ENCODE data around the gene PLXNA1.

Gene PLXNA1

DNA sequence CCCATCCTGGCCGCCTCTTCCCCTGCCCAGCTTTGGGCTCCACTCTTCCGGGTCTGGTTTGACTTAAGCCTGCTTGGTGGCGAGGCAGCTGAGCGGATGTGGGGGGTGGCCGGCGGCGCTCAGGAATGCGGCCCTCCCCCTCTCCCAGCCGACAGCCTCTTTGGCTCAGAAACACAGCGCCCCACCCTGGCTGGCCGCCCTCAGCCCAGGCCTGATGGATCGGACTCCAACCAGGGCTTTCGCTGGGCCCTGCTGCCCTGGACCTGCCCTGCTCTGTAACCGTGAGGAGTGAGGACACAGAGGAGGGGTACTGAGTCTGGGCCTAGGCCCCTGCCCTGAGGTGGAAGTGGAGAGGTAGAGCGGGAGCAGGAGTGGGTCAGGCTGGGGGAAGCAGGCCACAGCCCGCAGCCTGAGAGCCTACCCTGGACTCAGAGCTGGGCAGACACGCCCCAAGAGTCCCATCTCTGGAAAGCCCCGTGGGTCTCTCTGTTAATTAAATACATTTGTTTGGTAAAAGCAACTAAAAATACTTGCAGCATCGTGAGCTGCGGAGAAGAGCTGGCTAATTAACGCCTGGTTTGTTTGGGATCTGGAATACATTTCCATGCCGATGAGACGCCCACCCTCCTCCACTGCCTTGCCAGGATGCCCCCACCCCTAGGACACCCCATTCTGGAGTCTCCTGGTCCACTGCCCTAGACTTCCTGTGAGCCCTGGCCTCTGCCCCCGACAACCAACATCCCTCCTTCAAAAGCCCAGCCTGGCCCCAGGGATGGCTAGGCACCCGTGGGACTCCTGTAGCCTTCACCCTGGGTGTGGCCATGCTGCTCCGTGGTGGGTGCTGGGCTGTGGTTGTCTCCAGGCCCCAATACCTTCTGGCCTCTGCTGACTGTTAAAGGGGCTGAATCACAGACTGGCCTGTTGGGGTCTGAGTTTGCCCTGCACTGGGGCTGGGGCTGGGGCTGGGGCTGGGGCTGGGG, 19.6 kb downstream of the PLXNA1 start:
- DNase-seq (ENCODE audit: low read depth), result peak; percentile 91

DNA sequence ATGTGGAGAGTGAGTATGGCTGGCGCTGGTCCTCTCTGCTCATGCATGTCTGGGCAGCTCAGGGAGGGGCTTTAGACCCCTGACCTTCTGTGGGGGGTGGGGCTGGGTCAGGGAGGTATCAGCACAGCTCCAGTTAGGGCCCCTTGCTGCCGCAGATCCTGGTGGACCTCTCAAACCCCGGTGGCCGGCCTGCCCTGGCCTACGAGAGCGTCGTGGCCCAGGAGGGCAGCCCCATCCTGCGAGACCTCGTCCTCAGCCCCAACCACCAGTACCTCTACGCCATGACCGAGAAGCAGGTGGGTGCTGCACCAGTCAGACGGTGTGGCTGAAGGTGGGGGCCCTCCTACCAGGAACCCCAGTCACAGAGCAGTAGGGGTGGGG, 20.2 kb downstream of the PLXNA1 start:
- no peak for DNase-seq (ENCODE audit: low read depth)

DNA sequence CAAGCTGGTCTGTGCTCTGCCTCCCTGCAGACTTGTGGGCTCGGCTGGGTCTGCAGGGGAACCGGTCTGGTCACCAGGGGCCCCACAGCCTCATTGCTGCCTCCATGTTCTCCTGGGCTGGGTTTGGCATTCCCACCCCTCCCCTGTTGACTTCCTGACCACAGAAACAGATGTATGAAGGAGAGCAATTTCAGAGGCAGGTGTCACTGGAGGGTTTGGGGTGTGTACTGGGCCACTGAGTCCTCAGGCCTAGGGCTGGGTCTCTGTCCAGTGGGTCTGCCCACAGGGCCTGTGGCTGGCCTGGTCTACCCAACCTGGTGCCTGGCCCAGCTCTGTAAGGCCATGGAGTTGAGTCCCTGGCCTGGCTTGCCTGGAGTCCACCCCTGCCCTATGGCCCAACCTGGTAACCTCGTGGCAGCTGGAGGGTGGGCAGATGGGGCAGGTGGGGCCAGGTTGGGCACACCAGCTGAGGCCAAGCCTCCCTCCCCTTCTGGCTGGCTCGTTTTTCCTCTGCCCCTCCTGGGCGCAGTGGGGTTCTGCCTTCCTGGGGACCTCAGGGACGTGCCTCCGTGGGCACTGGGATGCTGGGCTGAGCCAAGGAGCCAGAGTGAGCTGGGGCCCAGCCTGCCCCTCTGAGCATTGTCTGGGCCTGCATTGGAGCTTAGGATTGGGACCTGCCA, 20.8 kb downstream of the PLXNA1 start:
- DNase-seq (ENCODE audit: low read depth), result no peak

DNA sequence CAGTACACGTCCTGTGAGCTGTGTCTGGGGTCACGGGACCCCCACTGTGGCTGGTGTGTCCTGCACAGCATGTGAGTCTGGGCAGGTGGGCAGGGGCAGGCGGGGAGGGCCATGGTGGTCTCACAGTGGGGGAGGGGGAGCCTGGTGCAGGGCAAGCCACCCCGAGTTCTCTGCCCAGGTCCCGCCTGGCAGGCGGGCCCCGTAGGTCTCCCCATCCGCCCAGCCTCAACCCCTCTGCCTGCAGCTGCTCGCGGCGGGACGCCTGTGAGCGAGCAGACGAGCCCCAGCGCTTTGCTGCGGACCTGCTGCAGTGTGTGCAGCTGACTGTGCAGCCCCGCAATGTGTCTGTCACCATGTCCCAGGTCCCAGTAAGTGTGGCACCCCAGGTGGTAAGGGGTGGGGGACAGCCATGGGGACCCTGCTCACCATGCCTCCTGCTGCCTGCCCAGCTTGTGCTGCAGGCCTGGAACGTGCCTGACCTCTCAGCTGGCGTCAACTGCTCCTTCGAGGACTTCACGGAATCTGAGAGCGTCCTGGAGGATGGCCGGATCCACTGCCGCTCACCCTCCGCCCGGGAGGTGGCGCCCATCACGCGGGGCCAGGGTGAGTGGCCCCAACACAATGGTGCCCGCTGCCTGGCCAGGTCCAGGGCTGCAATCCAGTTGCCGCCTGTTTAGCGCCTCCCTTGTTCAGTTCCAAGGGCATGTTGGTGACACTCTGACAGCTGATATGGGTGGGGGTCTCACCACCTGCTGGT, 21.9 kb downstream of the PLXNA1 start:
- no peak for DNase-seq (ENCODE audit: low read depth)

DNA sequence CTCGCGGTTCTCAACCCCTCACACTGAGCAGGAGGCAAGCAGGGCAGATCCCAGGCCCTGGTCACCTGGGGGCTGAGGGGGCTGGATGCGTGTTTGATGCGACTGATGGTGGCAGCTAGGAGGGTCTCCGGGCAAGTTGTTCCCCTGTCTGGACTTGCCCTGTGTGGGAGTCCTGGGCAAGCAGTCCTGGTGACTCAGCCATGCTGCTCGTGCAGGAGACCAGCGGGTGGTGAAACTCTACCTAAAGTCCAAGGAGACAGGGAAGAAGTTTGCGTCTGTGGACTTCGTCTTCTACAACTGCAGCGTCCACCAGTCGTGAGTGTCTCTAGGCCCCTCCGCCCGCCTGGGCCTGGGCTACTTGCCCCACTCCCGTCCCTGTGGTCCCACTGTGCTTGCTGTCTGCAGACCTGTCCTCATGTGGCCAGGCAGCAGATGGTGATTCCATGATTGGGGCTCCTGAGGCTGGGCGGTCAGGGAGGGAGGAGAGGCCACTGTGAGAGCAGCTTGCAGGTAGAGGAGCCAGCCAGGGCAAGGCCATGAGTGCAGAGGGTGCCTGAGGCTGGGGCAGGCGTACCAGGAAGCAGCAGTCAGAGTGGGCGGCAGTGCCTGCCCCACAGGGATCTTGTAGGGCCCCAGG, 23.1 kb downstream of the PLXNA1 start:
- no peak for DNase-seq (ENCODE audit: low read depth)

DNA sequence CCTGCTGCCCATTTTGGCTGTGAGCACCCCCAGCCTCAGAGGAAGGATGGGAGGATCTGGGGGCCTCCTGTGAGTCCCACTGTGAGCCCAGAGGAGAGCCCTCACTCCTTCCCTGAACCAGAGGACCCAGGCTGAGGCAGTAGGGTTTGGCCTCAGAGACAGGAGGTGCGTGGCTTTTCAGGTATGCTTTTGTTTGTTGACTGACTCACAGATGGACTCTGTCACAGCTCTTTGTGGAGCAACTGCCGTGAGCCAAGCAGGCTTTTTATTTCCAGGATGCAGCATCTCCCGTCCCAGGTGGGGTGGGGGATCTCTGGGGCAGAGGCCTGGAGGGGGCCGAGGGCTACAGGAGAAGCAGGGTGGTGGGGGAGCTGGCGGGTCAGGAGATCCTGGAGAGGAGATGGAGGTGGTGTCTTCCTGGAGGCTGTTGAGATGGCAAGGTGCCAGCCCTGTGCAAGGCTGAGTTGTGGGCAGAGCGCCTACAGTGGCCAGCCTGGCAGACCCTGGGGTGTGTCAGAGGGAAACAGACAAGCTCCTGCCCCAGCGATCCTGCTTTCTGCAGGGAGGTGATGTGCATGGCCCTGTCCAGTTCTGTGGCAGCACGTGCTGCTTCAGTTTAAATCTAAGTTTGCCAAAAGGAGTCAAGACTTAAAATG, 24.0 kb downstream of the PLXNA1 start:
- no peak for DNase-seq (ENCODE audit: low read depth)

DNA sequence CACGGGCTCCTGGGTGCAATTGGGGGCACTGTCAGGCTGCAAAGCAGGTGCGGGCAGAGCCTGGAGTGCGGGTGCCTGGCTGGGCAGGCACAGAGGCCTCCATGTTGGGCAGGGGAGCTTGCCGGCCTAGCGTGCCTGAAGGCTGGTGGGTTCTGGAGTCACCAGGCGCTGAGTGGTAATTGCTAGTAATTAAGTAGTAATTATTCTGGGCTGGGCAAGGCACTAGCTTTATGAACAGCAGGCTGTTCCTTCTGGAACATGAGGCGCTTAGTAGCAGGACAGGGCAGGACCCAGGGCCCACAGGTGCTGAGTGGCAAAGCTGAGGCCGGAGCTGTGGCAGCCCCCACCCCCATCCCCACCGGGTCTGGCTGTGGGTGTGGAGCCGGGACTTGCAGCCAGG, 25.3 kb downstream of the PLXNA1 start:
- no peak for DNase-seq (ENCODE audit: low read depth)

DNA sequence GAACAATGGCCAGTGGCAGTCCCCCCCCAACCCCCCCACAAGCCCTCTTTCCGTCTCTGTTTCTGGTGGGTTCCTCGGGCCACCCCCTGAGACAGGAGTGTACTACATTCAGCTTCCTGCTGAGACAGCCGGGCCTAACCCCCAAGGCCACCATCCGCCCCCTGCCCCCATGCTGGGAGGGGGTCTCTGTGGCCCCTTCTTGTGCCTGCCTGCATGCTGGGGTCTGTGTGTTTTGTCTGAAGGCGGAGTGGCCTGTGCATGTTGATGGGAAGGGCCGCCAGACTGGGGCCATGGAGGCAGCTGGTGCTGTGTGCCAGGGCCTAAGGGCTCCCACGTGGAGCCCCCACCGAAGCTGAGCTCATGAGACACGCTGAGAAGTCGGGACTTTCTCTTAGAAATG, 26.6 kb downstream of the PLXNA1 start:
- DNase-seq (ENCODE audit: low read depth), result no peak

DNA sequence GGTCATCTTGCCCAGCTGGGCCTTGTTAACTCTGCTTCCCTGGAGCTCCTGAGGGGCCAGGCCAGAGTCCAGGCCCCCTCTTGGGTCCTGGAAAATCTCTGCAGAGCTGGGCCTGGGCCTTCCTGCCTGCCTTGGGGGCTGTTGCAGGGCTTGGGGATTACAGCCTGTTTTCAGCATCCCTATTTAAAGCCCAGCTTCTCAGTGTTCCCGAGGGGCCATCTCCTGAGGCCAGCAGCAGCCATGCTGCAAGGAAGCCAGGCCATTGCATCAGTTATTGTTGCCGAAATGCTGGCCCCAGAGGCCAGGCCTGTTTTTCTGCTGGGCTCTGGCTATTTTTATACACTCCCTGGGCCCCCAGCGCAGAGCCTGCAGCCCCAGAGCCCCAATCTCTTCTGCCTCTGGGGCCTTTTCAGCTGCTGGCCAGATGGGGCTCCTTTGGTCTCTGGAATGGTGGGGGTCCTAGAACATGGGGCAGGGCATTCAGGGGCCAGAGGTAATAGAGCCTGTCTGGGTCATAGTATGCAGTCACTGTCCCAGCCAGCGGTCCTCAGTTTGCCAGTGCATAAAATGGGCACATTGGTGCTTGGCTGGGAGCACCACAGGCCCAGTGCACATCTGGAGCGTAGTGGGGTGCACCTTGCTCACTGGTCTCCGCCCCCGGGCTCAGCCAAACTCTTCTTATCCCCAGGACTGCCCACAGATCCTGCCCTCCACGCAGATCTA, 28.5 kb downstream of the PLXNA1 start:
- DNase-seq (ENCODE audit: low read depth), result peak; percentile 93

DNA sequence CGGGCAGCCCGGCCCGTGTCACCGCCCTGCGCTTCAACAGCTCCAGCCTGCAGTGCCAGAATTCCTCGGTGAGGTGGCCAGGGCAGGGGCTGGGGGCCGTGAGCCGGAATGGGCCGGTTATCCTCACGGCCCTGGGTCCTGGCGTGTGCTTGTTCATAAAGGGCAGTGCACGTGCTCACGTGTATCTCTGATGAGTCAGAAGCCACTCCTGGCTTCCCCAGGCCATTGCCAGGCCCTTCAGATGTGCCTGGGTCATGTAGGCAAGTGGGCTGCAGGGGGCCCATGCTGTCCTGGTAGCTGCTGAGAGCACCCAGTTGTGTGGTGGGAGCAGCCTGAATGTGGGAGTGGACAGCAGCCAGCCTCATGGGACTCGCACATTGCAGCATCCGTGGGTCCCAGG, 29.2 kb downstream of the PLXNA1 start:
- no peak for DNase-seq (ENCODE audit: low read depth)

DNA sequence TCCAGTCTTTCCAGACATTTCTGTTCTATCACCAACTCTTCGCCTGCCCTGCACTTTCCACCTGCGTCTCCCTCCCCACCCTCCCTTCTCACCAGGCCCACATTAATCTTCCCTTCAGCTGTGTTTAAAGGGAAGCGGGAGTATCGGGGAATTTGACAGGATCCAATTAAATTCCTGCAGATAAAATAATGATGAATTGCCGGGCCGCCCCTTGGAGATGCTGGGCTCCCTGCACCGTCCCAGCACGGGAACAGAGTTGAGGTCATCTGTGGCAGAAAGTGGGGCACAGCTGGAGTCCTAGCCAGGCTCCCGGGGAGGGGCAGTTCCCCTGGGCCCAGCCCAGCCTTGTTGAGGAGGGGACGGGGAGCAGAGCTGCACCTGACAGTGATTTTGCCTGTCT, 30.3 kb downstream of the PLXNA1 start:
- DNase-seq (ENCODE audit: low read depth), result no peak

DNA sequence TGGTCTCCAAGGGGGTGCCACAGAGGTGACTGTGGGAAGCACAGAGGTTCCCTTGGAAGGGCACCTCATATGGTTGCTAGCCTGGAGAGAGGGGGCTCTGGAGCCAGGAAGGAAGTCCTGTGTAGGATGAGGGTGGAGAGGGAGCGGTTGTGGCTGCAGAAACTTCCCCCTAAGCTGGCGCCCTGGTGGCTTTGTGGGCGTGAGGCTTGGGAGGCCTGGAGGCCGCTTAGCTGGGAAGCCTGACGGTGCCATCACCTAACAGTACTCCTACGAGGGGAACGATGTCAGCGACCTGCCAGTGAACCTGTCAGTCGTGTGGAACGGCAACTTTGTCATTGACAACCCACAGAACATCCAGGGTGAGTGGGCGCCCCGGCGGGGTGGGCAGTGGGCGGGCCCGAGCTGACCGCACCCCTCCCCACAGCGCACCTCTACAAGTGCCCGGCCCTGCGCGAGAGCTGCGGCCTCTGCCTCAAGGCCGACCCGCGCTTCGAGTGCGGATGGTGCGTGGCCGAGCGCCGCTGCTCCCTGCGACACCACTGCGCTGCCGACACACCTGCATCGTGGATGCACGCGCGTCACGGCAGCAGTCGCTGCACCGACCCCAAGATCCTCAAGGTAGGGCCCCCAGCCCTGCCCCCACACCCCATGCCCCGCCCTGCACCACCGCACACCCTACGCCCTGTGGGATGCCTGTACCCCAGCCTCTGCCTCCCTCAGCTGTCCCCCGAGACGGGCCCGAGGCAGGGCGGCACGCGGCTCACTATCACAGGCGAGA, 31.0 kb downstream of the PLXNA1 start:
- DNase-seq (ENCODE audit: low read depth), result no peak

DNA sequence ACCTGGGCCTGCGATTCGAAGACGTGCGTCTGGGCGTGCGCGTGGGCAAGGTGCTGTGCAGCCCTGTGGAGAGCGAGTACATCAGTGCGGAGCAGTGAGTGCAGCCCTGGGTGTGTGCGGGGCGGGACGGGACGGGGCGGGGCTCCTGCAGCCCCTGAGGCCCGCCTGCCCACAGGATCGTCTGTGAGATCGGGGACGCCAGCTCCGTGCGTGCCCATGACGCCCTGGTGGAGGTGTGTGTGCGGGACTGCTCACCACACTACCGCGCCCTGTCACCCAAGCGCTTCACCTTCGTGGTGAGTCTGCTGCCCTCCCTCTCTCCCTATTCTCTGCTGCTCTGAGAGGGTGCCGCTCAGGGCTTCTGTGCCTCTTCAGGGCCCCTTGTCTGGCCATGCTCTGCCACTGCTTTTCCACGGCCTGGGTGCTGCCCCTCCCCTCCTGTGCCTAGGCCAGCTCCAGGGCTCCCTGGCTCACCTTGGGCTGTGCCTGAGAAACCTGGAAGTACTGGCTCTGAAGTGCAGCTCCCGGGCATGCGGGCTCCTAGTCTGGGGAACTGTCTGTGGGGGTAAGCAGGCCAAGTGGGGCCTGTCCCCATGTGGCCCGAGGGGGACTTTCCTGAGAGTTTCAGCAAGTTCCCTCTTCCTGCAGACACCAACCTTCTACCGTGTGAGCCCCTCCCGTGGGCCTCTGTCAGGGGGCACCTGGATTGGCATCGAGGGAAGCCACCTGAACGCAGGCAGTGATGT, 31.8 kb downstream of the PLXNA1 start:
- no peak for DNase-seq (ENCODE audit: low read depth)

DNA sequence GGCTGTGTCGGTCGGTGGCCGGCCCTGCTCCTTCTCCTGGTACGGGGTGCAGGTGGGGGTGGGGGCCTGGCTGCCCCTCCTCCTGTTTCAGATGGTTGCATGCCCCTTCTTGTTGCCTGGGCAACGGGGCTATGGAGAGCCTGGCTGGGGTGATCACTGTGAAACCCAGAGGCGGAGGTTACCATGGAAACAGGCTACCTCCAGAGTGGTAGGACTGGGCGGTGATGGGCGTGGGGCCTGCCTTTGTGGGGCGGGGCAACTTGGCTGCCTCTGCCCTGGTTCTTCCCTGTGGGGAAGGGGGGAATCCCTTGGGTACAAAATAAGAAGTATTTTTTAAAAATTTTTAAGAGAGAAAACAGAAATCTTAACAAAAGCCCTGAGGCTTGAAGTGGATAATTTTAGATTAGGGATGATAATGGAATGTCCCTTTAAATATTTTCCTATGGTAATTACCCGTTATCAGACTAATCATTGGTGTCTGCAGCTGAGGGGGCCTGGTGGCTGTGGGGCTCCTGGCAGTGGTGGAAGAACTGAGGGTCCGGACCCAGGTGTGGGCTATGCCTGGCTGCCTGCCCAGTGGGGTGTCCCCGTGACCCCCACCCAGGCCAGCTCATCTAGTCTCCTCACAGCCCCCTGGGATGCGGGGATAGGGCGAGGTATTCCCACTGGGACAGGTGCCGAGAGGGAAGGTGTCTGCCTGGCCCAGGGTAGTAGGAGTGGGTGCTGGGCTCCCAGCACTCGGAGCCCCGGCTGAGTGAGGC, 32.5 kb downstream of the PLXNA1 start:
- DNase-seq (ENCODE audit: low read depth), result peak; percentile 33

DNA sequence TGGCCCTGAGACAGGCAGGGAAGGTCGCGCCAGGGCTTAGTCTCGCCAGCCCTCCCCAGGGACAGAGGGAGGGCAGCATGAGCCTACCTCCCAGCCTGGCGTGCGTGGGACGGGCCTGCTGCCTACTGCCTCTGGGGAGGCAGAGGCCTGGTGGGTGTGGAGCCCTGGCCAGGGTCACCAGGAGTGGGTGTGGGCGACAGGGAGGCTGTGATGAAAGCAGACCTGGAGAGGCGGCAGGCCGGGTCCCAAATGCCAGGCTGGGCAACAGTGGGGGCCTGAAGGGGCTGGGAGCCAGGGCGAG, 33.1 kb downstream of the PLXNA1 start:
- DNase-seq (ENCODE audit: low read depth), result no peak

DNA sequence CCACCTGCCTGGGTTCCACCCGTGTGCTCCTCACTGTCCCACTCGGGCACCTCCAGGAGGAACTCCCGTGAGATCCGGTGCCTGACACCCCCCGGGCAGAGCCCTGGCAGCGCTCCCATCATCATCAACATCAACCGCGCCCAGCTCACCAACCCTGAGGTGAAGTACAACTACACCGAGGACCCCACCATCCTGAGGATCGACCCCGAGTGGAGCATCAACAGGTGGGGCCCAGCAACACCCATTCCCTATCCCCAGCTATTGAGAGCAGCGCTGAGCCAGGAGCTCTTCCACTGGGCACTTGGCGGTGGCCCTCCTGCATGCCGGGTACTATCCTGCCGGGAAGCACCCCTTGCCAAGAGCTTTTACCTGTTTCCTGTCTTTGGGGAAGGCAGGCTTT, 33.5 kb downstream of the PLXNA1 start:
- no peak for DNase-seq (ENCODE audit: low read depth)

DNA sequence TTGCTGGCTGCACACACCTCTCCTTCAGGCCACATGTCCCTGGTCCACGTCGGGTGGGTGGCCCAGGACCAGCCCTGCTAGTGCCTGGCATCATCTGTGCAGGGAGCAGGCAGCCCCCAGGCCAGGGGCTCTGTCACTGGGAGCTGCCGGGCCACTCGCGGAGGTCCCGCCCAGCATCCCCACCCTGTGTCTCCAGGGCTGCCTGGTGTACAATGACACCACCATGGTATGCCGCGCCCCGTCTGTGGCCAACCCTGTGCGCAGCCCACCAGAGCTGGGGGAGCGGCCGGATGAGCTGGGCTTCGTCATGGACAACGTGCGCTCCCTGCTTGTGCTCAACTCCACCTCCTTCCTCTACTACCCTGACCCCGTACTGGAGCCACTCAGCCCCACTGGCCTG, 34.3 kb downstream of the PLXNA1 start:
- DNase-seq (ENCODE audit: low read depth), result no peak

DNA sequence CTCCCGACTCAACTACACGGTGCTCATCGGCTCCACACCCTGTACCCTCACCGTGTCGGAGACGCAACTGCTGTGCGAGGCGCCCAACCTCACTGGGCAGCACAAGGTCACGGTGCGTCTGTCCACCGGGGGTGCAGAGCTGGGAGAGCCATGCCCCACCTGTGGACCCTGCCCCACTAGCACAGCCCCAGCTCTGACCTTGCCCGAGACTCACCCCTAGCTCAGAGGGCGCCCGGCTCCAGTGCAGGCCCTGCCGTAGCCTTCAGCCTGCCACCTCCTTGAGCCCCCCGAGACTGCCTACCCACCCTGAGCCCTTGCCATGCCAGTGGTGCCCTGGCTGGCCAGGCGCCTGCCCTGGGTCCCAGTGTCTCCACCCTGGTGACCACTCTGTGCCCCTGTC, 34.9 kb downstream of the PLXNA1 start:
- no peak for DNase-seq (ENCODE audit: low read depth)

DNA sequence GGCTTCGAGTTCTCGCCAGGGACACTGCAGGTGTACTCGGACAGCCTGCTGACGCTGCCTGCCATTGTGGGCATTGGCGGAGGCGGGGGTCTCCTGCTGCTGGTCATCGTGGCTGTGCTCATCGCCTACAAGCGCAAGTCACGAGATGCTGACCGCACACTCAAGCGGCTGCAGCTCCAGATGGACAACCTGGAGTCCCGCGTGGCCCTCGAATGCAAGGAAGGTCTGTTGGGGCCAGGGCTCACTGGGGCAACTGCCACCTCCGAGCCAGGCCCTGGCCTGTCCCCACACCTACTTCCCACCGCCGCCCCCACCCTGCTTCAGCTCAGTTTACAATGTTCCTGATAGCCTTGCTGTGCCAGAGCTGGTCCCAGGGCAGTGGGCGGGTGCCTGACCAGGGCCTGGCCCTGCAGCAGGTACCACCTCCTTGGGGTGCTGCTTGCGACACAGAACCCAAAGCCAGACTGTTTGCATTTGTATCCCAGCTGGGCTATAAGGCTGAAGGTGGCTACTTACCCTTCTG, 35.5 kb downstream of the PLXNA1 start:
- no peak for DNase-seq (ENCODE audit: low read depth)

Measured in fibroblast of the conjunctiva (primary cell).